GM18517 (cell line): ENCODE measurements around the gene DPT.

ENCODE experiments used
- ATAC-seq: cut with Tn5 transposase; IDR thresholded peaks from one replicate; pipeline ENCODE4 v1.9.1; 2021; ENCODE audit warnings: mild to moderate bottlenecking, moderate library complexity; ENCODE audit not compliant: unreplicated experiment

Gene DPT

GRCh38 chr1:168672278-168672677 is 56.7 kb downstream of the DPT start:
- no peak for ATAC-seq

- no peak for ATAC-seq
Measured at GRCh38 chr1:168671782-168672181, 57.2 kb downstream of the DPT start.

GRCh38 chr1:168665975-168666374 is 63.0 kb downstream of the DPT start:
- ATAC-seq, result no peak

GRCh38 chr1:168664069-168664834 is 64.8 kb downstream of the DPT start:
- ATAC-seq, result no peak

GRCh38 chr1:168656485-168656884 is 72.5 kb downstream of the DPT start:
- no peak for ATAC-seq

- ATAC-seq, result no peak
Measured at GRCh38 chr1:168654198-168654915, 74.6 kb downstream of the DPT start.

- no peak for ATAC-seq
Measured at GRCh38 chr1:168653567-168653966, 75.4 kb downstream of the DPT start.

GRCh38 chr1:168645721-168646120 is 83.3 kb downstream of the DPT start:
- ATAC-seq, result no peak
